RKO (cell line): ENCODE results near the gene MPP1.

Experiments used
- DNase-seq: peaks from one replicate; pipeline ENCODE4 v3.0.0-alpha.2; 2016; ENCODE audit warnings: low spot score

Gene MPP1

DNA sequence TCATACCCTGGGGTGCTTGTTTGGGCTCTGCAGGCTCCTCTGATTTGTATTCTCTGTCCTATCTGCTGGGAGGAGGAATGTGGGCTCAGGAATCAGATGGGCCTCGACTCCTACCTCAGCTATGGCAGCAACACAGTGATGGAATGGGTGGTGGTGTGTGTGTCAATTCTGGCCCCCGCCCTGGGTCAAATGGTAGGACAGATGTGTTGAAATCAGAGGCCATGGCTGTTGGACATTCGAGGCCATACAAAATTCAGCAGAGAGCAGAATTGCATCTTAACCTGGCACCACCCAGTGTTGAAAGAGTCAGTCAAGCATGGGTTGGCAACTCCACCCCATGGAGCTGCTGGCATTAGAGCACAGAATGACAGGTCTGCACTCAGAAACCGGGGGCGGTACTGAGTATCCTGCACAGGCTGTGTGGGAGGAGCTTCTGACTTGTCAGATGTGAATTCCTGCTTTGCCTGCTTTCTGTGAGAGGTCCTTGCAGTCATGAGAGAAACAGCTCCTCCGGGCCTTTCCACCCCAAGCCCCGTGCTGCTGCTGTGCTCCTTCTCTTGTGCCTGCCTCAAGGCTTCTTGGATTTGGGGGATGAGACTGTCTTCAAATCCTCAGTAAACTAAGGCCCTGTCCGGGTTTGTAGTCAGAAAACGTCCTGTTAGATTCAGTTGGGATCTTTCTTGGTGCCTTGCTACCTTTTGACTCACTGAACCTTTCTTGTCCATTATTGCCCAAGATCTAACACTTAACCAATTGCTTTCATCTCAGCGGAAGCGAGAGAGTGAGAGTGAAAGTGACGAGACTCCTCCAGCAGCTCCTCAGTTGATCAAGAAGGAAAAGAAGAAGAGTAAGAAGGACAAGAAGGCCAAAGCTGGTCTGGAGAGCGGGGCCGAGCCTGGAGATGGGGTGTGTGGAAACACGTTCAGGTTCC, 29.6 kb downstream of the MPP1 start:
- DNase-seq, result peak; percentile 53

DNA sequence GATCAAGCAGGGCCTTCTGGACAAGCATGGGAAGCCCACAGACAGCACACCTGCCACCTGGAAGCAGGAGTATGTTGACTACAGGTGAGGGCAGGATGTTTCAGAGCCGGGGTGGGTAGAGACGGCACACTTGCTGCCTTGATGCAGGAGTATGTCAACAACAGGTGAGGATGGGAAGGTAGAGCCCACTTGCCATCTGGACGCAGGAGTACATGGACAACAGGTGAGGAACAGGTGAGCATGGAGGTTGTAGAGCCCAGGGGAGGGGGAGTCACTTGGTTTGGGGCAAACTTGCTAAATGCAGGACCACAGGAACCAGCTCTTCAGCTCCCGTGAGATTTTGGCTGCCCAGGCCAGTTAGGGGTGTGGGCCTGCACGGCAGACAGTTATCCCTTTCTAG, 30.7 kb downstream of the MPP1 start:
- no peak for DNase-seq

DNA sequence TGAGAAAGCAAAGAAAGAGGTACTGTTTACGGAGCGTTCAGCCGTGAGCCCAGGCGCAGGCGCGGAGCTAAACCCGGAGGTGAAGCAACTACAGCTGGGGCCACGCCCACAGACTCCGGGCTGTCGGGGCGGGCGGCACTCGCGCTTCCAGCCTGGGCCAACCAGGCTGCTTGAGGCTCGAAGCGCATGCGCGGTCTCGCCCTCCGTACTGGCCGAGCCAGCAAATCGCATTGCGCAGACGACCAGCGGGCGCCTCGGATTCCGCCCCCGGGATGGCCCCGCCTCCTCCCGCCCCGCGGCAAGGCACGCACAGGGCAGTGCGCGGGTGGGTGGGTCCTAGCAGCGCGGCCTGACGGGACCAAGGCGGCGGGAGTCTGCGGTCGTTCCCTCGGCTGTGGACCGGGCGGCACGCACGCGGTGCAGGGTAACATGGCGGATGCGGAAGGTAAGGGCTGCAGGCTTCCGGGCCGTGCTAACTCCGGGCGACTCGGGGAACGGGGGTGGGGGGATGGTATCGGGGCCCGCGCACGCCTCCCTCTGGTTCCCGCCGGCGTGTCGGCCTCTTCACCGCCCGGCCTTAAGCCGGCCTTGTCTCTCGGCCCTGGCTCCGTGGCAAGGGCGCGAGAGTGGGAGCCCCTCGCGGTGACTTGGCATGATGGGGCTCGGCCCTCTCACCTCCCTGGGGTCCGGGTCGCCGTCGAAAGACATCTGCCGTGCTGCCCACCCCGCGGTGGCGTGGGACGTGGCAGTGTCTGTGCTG, 42.6 kb downstream of the MPP1 start, which contains the start of gene DKC1:
Gene DKC1 (plus strand): TSS at position 328 of the 760 bp plus-strand sequence. CDS start 102 bp downstream, at position 430.
- DNase-seq, result peak; percentile 94

DNA sequence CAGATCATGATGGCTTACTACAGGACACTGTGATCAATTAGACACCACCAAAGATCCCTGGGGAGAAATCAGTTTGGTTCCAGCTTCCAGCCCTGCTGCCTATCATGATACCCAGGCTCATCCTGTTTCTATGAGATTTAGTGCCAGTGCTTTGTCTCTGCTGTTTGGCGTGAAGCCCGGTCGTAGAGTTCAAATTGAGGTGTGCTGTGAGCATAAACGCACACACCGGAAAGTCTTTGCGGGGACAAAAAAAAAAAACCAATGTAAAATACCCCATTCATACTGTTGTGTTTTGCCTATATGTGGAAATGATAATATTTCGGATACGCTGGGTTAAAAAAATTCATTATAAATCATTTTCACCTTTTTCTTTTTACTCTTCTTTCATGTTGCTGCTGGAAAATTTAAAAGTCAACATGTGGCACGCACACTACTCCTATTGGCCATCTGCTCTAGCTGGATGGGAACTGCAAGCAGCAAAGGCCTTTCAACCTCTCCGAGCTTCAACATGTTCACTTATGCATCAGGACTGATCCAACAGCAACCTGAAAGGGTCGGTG, 43.2 kb downstream of the MPP1 start:
- no peak for DNase-seq

DNA sequence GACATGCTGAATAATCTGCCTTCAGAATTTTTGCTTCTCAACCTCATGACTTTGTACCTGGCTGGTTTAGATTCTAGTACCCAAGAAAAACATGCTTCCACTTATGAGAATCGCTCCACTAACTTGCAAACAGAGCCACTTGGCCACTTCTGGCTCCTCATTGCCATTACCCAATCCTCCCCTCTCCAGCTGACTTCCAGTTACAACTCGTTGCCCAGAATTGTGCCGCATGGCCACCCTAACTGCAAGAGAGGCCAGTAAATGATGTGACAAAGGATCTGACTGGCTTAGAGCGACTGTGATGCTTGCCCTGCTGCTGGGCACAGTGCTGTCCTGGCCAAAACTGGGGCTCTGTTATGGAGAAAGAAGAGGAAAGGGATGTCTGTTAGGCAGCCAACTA, 46.6 kb downstream of the MPP1 start:
- DNase-seq, result no peak

DNA sequence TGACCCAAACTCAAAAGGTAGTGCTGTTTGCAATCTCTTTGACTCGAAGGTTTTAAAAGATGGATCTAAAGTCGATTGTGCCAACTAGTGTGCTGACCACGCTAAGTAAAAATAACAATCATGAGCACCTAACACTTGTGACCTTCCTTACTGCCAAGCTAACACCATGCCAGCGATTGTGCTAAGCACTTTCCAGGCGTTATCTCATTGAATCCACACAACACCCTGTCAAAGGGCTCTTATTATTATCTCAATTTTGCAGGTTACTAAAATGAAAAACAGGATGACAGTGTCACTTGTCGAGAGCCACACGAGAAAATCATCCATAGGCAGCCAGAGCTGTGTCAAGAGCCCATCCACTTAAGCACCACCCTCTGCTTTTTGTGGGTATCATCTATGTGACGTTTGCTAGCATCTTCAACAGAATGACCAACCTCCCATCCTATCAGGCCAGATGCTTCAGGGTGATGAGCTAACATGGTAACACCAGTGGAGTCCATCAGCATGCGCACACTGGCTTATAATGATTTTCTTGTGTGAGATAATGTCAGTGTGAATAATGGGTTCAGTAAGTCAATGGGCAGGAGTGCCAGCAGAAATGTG, 53.5 kb downstream of the MPP1 start:
- no peak for DNase-seq

DNA sequence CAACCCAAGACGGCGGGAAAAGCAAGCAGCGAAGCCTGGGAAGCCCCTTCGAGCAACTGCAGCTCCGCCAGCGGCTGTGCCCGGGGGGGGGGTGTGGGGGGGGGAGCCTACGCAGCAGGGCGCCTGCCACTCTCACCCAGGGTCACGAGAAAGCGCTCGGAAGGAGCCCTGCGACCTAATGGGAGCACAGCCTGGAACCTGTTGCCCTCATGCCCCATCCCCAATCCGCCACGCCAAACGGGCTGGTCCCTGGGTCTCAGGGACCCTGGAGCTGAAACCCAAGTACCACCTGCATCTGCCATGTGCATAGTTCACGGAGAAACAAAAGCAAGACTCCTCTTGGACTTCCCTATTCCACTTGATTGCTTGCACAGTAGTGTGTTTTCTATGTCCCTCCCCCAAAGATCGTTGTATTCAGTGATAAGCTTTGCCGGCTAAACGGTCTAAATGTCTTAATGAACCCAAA, 54.0 kb downstream of the MPP1 start:
- DNase-seq, result no peak

DNA sequence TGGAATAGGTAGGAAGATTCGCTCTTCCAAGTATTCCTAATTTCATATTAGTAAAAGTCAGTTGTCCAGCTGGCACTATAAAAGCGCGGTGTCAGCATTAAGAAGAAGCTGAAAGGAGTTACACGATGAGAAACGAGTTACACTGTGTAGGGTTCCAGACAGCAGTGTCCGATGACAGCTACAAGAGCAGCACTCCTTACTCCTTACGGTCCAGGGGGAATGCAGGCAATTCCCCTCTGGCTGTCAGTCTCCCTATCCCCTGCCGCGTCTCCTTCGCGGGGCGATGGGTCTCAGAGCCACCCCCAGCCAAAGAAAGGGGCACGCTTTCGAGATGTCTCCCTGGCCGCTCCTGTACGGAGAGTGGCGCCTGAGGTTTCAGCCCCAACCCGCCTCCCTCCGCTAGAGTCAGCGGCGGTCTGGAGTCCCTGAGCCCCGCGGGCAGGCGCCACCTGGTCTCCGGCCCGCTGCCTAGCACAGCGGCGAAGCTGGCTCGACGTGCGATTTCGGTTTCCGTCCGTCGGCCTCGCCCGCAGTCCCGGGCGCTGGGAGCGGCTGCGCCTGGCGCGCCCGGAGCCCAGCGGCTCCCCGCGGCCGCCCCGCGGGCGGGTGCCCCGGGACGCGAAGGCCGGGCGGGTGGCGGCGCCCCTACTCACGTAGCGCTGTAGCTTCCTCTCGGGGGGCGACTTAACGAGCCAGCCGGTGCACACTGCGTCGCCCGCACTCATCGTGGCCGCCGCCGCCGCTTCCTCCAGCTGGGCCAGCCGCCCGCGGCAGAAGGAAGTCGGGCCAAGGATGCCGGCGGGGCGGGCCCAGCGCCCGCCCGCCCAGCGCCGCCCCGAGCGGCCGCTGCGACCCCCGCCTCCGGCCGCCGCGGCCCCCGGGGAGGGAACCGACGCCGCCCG, 54.7 kb downstream of the MPP1 start, which contains the start of gene GAB3:
Gene GAB3 (minus strand): TSS at position 777 of the 902 bp plus-strand sequence. CDS start 52 bp downstream, at position 725.
- DNase-seq, result no peak

DNA sequence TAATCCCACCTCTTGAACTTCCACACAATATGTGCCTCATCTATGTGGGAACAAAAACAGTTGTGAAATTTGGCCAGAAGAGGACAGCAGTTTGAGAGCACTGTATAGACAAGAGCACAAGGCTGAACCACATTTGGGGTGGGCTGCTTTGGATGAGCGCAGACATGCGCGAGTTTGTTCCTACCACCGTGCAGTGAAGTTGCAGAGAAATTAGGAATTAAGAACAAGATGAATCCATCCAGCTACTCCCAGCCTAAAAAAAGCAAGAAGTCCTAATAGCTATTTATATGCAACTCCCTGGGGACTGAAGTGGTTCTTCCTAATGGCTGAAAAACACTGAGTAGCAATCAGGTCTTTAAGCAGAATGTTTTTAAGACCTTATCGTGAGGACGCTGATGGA, 55.4 kb downstream of the MPP1 start:
- DNase-seq, result no peak

DNA sequence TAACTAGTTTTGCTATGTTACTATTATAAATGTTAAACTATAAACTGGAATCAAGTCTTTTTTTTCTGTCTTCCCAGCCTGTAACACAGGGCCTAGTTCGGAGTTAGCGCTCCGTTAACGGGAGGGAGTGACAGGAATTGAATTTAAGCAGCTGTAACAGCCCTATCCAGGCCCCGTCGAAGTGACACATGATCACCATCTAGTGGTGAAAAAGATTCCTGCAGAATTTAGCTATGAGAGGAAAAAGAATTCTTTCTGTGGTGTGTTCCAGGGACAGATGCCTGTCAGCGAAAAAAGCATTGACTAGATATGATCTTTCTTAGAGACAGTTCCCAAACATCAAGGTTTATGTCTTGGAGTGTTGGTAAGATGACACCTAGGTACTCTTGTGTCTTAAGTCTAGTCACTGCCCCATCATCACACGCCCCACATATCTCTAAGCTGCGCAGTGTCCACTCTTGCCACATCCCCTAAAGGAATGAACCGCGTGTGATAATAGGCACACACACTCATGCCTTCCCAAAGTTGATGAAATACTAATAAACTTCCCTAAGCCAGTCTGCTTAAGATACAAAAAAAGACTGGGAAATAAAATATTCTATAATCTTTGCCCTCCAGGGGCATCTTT, 56.5 kb downstream of the MPP1 start:
- peak; percentile 71 for DNase-seq

DNA sequence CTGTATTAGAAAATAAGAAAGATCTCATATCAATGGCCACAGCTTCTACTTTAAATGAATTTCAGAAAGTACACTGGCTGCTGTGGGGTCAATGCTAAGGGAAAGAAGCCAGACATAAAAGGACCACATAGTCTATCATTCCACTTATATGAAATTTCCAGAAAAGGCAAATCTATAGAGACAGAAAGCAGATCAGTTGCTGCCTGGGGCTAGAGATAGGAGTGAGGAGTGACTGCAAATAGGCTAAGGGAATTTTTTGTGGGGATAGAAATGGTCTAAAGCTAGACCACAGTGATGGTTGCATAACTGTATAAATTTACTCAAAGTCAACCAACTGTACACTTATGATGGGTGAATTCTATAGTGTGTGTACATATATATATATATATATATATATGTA, 62.7 kb downstream of the MPP1 start:
- no peak for DNase-seq

DNA sequence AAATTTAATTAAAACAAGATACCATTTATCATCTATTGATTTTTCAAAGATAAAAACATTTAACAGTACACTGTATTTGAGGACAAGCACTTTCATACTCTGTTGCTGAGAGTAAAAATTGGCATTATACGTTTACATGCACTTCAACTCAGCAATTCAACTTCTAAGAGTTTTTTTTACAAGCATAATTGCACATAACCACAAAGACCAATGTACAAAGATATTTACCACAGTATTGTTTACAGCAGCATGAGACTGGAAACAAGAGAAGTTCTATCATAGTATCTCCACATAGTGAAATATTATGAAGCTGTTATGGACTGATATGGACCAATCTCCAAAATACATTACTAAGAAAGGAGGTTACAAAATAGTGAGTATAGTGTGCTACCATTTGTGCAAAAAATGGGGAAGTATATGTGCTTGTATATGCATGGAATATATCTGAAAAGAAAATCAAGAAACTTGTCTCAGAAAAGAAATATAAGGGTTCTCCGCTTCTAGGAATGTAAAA, 65.3 kb downstream of the MPP1 start:
- no peak for DNase-seq

DNA sequence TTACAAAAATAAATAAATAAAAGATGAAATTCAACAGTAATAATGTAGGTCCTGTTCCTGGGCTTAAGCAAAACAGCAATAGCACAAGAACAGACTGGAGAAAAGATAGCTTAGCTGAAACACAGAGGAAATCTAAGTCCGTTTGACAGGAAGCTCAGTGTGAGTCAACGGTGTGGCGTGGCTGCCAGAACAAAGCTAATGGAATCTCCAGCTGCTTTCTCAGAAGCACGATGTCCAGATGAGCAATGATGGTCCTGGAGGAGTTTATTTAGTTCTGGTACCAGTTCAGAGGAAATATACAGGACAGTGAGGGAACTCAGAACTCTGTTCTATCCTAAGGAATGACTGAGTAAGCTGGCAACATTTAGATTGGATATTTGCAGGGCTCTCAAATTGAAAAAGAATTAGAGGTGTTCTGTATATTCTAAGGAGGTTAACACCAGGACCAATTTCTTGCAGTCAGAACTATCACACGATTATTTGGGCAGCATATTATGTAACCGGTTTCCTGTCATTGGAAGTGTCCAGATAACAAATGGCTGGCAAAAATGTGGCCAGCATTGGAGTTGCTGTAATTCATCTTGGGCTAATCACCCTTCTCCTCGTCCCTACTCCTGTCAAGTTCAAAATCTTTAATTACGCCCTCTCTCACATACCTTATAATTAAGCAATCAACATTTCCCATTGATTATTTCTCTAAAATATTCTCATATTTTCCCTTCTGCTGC, 67.1 kb downstream of the MPP1 start:
- peak; percentile 77 for DNase-seq

DNA sequence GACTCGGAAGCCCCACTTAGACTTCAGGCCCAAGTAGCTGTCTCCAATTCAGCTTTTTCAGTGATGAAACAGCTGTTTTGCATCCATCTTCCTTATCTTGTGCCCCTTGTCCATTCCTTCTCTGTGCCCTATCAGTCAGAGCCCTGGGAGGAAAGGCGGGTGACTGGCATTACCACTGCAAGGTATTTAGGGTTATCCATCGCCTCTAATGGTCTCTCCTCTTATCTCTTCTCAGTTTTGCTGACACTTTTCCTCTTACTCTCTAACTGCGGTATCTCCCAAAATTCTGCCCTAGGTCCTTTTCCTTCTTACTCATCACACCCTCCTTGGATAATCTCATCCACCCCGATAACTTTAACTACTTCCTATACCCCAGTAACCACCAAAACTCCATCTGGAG, 68.1 kb downstream of the MPP1 start:
- DNase-seq, result no peak

DNA sequence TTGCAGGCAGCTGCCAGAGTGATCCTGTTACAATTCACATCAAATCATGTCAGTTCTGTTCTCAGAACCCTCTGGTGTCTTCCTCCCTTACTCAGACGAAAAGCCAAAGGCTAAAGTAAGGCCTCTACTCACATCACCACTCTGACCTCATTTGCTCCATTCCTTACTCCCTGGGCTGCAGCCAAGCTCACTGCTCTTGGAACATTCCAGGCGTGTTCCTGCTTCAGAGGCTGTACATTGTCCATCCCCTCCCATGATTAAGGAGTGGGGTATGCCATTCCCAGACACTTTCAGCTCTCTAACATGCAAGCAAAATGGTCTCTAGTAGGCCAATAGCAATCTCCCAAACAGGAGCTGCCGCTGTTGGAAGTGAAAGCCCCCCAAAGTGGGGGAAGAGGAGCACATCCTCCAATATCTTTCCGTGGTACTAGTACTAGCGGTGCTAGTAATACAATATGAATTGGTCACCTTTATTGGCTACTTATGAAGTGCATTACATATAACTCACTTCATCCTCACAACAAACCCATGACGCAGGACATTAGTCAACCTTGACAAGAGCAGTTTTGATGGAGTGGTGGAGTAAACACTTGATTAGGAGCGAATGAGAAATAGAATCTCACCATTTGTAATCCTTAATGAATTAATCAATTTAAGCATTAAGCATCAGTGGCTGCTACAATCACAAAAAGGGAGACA, 69.4 kb downstream of the MPP1 start:
- DNase-seq, result no peak

DNA sequence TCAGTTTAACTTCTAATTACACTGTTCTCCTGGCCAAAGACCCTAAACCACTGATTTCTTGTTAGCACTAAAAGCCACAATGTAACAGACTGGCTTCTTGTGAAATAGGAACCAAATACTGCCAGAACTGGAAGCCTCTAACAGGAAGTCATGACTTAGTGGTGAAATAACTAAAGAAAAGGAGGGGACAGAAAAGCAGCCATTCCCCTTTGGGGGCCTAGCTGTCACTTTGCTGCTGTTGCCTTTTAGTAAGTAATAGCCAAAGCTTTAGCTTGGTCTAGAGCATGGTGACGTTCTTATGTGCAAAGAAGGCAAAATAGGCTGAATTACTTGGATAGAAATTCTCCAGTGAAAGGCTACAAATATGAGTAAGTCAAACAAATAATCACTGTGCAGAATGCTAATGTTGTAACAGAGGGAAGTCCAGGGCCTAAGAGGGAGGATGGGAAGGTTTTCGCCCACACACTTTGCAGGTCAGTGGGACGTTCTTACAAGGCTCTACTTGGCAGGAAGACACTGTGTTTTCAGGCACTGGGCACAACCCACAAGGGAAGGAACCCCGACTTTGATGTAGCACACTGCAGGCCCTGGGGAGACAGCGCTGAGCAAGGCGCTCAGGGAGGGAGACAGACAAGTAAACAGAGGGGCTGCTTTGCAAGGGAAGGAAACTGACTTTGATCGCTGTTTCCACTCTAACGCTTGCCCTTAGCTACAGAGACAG, 71.1 kb downstream of the MPP1 start:
- no peak for DNase-seq

DNA sequence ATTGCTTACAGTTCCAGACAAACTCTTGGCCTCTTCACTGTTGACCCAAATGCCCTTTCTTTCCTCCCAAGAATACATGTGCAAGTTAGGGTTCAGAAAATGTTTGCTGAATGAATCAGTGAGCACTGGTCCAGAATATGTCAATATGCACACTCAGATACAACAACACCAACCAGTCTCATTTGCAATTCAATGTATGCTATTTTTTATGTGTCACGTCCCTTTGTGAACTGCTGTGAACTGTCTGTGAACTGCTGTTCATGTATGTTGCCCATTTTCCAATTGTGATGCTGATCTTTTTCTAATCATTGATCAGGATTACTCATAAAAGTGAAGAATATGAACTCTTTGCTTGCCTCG, 72.2 kb downstream of the MPP1 start:
- no peak for DNase-seq

DNA sequence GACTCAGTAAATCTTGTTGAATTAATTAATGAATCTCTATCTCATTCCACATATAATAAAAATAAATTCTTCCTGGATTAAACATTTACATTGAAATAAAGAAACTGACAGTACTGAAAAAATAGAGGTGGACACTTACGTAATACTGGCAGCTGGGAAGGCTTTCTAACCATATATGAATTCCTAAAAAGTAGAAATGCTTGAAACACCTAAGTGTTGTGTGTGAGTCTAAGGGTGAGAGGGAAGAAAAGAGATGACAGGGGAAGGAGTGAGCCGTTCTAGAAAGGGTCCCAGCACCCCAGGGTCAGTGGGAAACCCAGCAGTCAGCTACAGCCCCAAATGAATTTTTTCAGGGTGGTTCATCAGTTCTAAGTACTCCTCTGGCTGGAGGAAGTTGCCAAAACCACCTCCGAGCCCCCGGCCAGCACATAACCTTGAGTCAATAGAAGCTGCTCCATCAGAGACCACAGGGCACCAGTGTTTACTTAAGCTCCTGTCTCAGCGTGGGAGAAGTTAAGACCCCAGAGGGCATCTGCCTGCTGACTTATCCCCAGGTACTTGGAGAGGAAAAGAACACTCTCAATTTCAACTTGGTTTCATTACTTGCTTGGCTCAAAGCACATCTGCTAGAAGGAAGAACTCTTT, 72.7 kb downstream of the MPP1 start:
- DNase-seq, result no peak
